BJ (cell line): ENCODE measurements around the gene CDKN2AIPNL. TPM values are rescaled to one million over a fixed set of nuclear protein-coding genes. Genes with fewer than 3 reads are reported as not detected.

Experiments
- CTCF ChIA-PET: fragments of 350-600 bp; formaldehyde crosslinking; extraction: SDS; loops from one replicate; lab custom pipeline; 2021; ENCODE audit warnings: antibody characterized with exemption, inconsistent platforms; lab: Yijun Ruan, JAX
- POLR2A ChIA-PET: fragments of 300-600 bp; sonication (Branson Sonifier 250); formaldehyde crosslinking; extraction: SDS; loops from one replicate; lab custom pipeline; 2021; ENCODE audit warnings: antibody characterized with exemption; lab: Charles Lee
- DNase-seq: peaks from one replicate; pipeline ENCODE4 v3.0.0-alpha.2; 2011; ENCODE audit warnings: low read depth
- H3K27me3 ChIP-seq: 2 replicates; pipeline ENCODE4 v1.6.0; 2011; ENCODE audit warnings: low read length; ENCODE audit not compliant: control insufficient read depth, insufficient read depth
- H3K36me3 ChIP-seq: 2 replicates; pipeline ENCODE4 v1.5.1; 2011; ENCODE audit warnings: low read length; ENCODE audit not compliant: control insufficient read depth, insufficient read depth
- H3K4me3 ChIP-seq: 2 replicates; pipeline ENCODE4 v1.5.1; 2011; ENCODE audit warnings: low read depth, mild to moderate bottlenecking, control low read depth, low read length
- polyA plus RNA-seq: library from polyadenylated mRNA; depleted of rRNA; stranded (reverse); fragments of >200 nt; gene quantifications from 2 replicates; pipeline ENCODE4 v1.2.3, GENCODE V29; 2011
- TF ChIP-seq, protein P1 (sequence below): IDR thresholded peaks from 2 replicates; pipeline ENCODE4 v1.5.1; 2011; ENCODE audit warnings: low read depth, mild to moderate bottlenecking, control low read depth, inconsistent platforms, low read length, moderate library complexity; ENCODE audit not compliant: insufficient read depth

Gene CDKN2AIPNL
- polyA plus RNA-seq, 1 experiment: 10.5 TPM

DNA sequence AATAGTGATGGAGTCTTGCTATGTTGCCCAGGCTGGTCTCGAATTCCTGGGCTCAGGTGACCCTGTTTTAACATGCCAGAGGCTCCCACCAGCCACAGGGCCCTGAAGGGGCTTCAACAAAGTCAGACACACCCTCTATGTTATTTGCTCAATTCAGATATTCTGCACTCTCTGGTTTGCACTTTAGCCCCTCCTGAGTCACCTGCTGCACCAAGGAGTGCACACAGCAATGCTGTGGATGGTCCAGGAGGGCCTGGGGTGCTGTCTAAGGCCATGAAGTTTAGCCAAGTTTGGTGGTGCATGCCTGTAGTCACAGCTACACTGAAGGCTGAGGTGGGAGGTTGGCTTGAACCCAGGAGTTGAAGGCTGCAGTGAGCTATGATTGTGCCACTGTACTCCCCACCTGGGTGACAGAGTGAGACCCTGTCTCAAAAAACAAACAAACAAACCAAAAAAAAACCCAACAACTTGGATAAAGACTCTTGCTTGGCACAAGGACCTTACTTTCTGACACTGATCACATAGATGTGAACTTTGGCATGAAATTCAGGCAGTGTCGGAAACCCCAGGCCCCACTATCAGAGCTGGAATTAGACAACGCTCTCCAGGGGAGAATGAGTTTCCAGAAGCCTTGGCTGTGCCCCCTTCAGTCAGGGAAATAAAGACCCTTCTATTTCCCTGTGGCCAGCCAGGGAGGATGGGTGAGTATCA is 39.7 kb upstream of the CDKN2AIPNL start:
- Histone ChIP-seq H3K4me3 (no peak overlapping the region), H3K36me3 (no peaks in the 10 kb centered on the region), H3K27me3 (no peaks in the 10 kb centered on the region)
- DNase-seq: no peak
- TF ChIP-seq, protein P1, sequence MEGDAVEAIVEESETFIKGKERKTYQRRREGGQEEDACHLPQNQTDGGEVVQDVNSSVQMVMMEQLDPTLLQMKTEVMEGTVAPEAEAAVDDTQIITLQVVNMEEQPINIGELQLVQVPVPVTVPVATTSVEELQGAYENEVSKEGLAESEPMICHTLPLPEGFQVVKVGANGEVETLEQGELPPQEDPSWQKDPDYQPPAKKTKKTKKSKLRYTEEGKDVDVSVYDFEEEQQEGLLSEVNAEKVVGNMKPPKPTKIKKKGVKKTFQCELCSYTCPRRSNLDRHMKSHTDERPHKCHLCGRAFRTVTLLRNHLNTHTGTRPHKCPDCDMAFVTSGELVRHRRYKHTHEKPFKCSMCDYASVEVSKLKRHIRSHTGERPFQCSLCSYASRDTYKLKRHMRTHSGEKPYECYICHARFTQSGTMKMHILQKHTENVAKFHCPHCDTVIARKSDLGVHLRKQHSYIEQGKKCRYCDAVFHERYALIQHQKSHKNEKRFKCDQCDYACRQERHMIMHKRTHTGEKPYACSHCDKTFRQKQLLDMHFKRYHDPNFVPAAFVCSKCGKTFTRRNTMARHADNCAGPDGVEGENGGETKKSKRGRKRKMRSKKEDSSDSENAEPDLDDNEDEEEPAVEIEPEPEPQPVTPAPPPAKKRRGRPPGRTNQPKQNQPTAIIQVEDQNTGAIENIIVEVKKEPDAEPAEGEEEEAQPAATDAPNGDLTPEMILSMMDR: no peak
- CTCF ChIA-PET: interaction anchor here (1.0 to 1.1 kb wide), 3 partner anchors 11 to 136 kb away, joined by 3 to 4 read pairs (median 3); no protein-coding TSS in a partner anchor
- POLR2A ChIA-PET: interaction anchor here (0.7 to 1.0 kb wide), 2 partner anchors 12 to 14 kb away, joined by 3 to 6 read pairs; no protein-coding TSS in a partner anchor

DNA sequence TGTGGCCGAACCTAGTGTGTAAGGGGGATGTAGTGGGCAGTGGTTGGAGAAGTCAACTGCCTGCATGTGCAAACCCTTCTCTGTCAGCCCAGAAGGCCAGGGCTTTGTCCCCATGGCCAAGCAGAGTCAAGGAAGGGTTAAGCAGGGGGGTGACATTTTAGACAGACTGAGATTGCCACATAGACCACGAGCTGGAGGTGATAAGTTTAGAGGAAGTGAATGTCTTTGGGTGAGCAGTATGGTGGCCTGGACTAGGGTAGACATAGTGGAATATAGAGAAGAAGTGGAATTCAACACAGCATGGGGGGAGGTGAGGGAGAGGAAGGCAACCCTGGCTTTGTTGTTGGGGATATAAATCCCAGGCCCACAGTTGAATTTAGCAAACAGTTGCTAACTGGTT is 38.7 kb upstream of the CDKN2AIPNL start:
- Histone ChIP-seq H3K27me3 (no peaks in the 10 kb centered on the region), H3K36me3 (no peaks in the 10 kb centered on the region), H3K4me3 (no peak overlapping the region)
- ChIA-PET CTCF (interaction anchor here (1.0 kb wide), 1 partner anchor 137 kb away, joined by 3 read pairs; no protein-coding TSS in a partner anchor), POLR2A (no interaction called here)
- TF ChIP-seq, protein P1: no peak
- no peak for DNase-seq

DNA sequence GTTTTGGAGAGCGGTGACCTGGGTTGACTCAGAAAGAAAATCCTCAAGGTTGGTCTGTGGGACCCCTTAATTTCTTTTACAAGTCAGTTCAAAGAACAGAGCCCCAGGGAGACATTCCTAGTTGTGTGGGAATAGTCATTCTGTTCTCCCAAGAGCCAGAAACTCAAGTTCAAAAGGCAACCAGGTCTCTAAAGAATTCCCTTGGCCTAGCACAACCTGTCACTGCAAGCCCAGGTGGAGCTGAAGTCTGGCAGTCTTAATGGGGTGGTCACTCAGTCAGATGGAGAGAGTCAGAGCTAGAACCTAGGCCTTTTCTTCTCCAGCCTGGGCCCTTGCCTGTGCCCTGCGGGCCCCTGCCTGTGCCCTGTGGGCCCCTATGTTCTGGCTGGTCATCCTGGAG is 37.5 kb upstream of the CDKN2AIPNL start:
- no peaks in the 10 kb centered on the region for H3K36me3 ChIP-seq
- TF ChIP-seq, protein P1: no peak
- no peak overlapping the region for H3K4me3 ChIP-seq
- no peaks in the 10 kb centered on the region for H3K27me3 ChIP-seq
- CTCF ChIA-PET: interaction anchor here (1.3 kb wide), 1 partner anchor 78 kb away, joined by 3 read pairs; no protein-coding TSS in a partner anchor
- POLR2A ChIA-PET: no interaction called here
- no peak for DNase-seq

DNA sequence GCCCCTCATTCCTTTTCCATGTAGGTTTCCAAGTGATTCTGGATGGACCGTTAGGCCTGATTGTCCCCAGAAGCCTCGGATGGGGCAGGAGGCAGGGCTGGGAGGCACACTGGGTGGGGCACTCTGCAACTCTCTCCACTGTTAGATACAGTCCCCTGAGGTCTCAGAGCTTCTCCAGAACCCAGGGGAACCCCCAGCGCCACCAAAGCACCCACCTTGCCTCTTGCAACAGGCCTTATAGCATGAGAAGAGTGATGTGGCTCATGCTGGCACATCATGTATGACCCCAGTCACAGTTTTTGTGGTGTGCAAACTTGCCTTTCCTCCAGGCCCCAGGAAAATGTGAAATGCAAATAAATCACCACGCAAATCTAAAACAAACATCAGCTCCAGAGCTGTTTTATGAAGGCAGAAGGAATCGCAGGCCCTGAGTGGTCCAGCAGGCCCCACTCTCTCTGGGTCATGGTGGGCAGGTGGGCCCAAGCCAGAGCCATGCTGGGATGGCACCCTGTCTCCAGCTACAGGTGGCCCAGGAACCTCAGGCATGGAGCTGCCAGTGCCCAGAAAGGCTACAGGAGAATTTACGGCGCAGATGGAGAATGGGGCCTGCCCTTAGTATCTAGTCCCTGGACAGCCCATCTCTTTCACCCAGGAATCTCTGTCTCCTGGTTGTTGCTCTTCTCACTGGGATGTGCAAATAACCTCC is 36.3 kb upstream of the CDKN2AIPNL start:
- Histone ChIP-seq H3K4me3 (no peak overlapping the region), H3K27me3 (no peaks in the 10 kb centered on the region), H3K36me3 (no peaks in the 10 kb centered on the region)
- POLR2A ChIA-PET: no interaction called here
- DNase-seq: no peak
- TF ChIP-seq, protein P1: no peak
- CTCF ChIA-PET: interaction anchor here (0.9 kb wide), 1 partner anchor 117 kb away, joined by 3 read pairs; no protein-coding TSS in a partner anchor

DNA sequence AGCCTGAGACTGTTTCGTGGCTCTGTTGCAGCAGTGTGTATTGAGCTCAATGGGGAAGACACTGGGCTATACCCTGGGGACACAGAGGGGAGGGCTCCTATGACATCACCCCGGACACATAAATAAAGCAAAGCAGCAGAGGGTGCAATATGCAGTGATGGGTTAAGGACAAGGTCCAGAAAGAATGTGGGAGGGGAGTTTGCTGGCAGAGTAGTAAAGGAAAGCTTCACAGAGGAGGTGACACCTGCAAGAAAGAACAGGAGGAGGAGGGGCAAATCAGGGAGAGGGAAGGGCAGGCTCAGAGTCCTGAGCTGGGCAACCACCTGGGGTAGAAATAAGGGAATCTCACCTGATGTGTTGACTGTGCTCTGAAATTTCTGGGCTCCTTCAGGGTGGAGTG is 35.3 kb upstream of the CDKN2AIPNL start:
- DNase-seq: no peak
- TF ChIP-seq, protein P1: no peak
- POLR2A ChIA-PET: interaction anchor here (0.6 kb wide), 1 partner anchor 9 kb away, joined by 6 read pairs; no protein-coding TSS in a partner anchor
- Histone ChIP-seq H3K36me3 (no peaks in the 10 kb centered on the region), H3K27me3 (no peaks in the 10 kb centered on the region), H3K4me3 (no peak overlapping the region)
- CTCF ChIA-PET: no interaction called here
